Neural crest cell (in vitro differentiated cells): Measurements from ENCODE around the gene VSTM5. TPM values are rescaled to one million over a fixed set of nuclear protein-coding genes. Genes with fewer than 3 reads are reported as not detected.

ENCODE experiments used
- DNase-seq: peaks from one replicate; pipeline ENCODE4 v3.0.0; 2021; ENCODE audit warnings: low read depth, mixed read lengths, low spot score
- H3K27ac Mint-ChIP-seq: one replicate; pipeline ENCODE4 v1.8.0; 2021; ENCODE audit warnings: mild to moderate bottlenecking, mixed read lengths; ENCODE audit not compliant: unreplicated experiment
- H3K27me3 Mint-ChIP-seq: 2 replicates; pipeline ENCODE4 v1.8.0; 2021; ENCODE audit warnings: low read depth, mild to moderate bottlenecking, mixed read lengths
- H3K36me3 Mint-ChIP-seq: 2 replicates; pipeline ENCODE4 v1.8.0; 2021; ENCODE audit warnings: low read depth, mild to moderate bottlenecking, mixed read lengths
- H3K4me1 Mint-ChIP-seq: 2 replicates; pipeline ENCODE4 v1.8.0; 2021; ENCODE audit warnings: mixed read lengths
- H3K4me3 Mint-ChIP-seq: one replicate; pipeline ENCODE4 v1.8.0; 2021; ENCODE audit warnings: mild to moderate bottlenecking, mixed read lengths
- H3K9me3 Mint-ChIP-seq: 2 replicates; pipeline ENCODE4 v1.8.0; 2021; ENCODE audit warnings: mixed read lengths
- total RNA-seq: library from RNA; stranded (reverse); gene quantifications from 2 replicates; pipeline ENCODE4 v1.2.1, GENCODE V29; 2021
- TF ChIP-seq, protein P1 (sequence below): fragments of 200-600 bp; sonication (generic); conservative IDR thresholded peaks from 2 replicates; pipeline ENCODE4 v1.5.0; 2021; ENCODE audit warnings: antibody characterized with exemption, mild to moderate bottlenecking

The VSTM5 gene
- total RNA-seq, 1 donor from 2014 or later: not detected

DNA sequence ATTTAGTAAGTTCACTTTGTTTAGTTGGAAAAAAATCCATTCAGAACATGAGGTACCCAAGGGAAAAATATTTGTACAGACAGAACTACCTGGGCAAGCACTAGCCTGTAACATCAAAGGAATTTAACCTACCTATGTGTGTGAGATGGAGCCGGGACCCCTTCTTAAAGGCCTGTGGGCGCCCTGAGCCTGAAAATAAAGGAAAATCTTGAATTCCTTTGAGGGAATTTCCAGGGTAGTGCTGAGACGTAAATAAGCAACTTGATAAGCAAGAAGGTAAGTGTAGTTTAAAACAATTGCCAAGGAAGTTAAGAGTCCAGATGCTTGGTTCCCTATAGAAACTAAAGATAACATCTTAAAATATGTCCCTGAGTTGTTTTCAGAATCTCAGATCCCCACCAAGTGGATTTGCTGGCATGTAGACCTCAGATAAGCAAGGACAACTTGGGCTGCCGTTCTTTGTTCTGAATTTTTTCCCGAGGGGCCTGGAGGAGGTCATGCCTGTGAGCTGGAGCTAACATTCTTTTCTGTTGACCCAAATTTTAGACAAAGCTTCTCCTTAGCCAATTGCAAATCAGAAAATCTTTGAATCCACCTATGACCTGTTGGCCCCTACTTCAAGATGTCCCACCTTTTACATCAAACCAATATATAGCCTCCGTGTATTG is 35.3 kb downstream of the VSTM5 start:
- TF ChIP-seq, protein P1, sequence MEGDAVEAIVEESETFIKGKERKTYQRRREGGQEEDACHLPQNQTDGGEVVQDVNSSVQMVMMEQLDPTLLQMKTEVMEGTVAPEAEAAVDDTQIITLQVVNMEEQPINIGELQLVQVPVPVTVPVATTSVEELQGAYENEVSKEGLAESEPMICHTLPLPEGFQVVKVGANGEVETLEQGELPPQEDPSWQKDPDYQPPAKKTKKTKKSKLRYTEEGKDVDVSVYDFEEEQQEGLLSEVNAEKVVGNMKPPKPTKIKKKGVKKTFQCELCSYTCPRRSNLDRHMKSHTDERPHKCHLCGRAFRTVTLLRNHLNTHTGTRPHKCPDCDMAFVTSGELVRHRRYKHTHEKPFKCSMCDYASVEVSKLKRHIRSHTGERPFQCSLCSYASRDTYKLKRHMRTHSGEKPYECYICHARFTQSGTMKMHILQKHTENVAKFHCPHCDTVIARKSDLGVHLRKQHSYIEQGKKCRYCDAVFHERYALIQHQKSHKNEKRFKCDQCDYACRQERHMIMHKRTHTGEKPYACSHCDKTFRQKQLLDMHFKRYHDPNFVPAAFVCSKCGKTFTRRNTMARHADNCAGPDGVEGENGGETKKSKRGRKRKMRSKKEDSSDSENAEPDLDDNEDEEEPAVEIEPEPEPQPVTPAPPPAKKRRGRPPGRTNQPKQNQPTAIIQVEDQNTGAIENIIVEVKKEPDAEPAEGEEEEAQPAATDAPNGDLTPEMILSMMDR: no peak
- H3K4me3 Mint-ChIP-seq: no peak overlapping the region
- peaks cover 3% of the 10 kb centered on the region for H3K4me1 Mint-ChIP-seq
- peaks cover 26% of the 10 kb centered on the region for H3K36me3 Mint-ChIP-seq
- no peak for DNase-seq
- no peaks in the 10 kb centered on the region for H3K9me3 Mint-ChIP-seq
- no peak overlapping the region for H3K27ac Mint-ChIP-seq
- no peaks in the 10 kb centered on the region for H3K27me3 Mint-ChIP-seq

DNA sequence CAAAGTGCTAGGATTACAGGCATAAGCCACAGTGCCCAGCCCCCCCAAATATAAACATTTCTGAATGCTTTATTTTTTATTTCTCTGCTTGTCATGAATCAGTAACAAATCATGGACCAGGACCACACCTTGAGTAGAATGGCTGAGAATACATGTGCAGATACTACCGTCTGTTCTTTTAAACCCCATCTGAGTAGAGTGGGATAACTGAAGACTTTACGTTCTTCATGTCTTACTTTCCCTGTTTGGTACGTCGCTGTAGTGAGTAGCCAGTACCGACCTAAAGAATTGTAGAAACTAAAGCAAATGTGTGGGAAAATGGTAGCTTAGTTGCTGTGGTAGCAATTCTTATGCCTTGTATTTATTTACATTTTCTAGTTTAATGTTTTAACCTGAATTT is 36.4 kb downstream of the VSTM5 start:
- Mint-ChIP-seq H3K9me3 (no peaks in the 10 kb centered on the region), H3K27me3 (no peaks in the 10 kb centered on the region), H3K4me1 (no peaks in the 10 kb centered on the region), H3K4me3 (no peak overlapping the region), H3K27ac (no peak overlapping the region), H3K36me3 (peaks cover 30% of the 10 kb centered on the region)
- TF ChIP-seq, protein P1: no peak
- DNase-seq: no peak

DNA sequence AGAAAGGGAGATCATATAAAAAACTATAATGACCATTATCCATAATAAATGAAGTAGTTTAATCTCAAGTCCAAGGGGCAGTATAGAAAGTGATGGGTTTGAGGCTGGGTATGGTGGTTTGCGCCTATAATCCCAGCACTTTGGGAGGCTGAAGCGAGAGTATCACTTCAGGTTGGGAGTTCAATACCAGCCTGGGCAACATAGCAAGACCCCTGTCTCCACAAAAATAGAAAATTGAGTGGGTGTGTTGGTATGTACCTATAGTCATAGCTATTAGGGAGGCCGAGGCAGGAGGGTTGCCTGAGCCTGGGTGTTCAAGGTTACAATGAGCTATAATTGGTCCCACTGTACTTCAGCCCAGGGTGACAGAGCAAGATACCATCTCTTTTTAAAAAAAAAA is 42.4 kb downstream of the VSTM5 start:
- DNase-seq: no peak
- TF ChIP-seq, protein P1: no peak
- no peak overlapping the region for H3K4me3 Mint-ChIP-seq
- peaks cover 28% of the 10 kb centered on the region for H3K36me3 Mint-ChIP-seq
- H3K4me1 Mint-ChIP-seq: no peaks in the 10 kb centered on the region
- H3K27me3 Mint-ChIP-seq: no peaks in the 10 kb centered on the region
- no peaks in the 10 kb centered on the region for H3K9me3 Mint-ChIP-seq
- H3K27ac Mint-ChIP-seq: no peak overlapping the region

DNA sequence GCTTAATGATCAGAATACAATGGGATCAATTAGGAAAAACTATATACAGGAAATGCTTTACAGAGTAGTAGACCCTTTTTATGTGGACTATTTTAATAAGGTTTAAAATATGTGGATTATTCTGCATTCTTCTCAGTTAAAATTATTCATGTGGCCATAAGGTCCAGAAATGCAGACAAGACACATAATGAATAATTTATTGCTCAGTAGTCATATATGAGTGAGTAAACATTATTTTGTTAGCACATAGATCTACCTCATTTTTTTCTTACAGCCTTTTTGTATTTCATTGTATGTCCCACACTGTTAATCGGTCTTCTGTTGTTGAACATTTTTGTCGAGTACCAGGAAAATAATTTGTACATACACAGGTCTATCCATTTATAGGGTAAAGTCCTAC is 45.5 kb downstream of the VSTM5 start:
- peaks cover 20% of the 10 kb centered on the region for H3K36me3 Mint-ChIP-seq
- no peaks in the 10 kb centered on the region for H3K9me3 Mint-ChIP-seq
- no peak overlapping the region for H3K4me3 Mint-ChIP-seq
- no peak for DNase-seq
- H3K27ac Mint-ChIP-seq: no peak overlapping the region
- TF ChIP-seq, protein P1: no peak
- H3K27me3 Mint-ChIP-seq: no peaks in the 10 kb centered on the region
- H3K4me1 Mint-ChIP-seq: no peaks in the 10 kb centered on the region

DNA sequence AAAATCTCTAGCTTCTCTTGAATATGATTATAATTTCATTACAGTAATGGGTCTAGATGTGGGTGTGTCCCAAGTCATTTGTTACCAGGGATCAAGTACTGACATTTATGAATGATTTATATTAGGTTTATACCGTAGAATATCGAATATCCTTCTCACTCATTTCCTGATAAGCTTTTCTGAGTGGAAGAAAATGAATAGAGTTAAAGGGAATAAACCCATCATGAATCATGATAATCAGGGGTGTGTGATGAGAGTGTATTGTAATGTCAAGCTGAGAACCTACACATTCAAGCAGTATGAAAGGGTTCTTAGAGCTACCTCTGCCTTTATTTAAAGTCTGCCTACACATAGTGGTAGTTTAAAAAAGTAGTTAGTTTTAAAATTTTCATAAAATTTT is 49.1 kb downstream of the VSTM5 start:
- DNase-seq: no peak
- Mint-ChIP-seq H3K4me3 (no peak overlapping the region), H3K9me3 (no peaks in the 10 kb centered on the region), H3K27ac (no peak overlapping the region), H3K27me3 (no peaks in the 10 kb centered on the region), H3K36me3 (peaks cover 19% of the 10 kb centered on the region), H3K4me1 (no peaks in the 10 kb centered on the region)
- TF ChIP-seq, protein P1: no peak
